Right cardiac atrium (tissue), 5 donors: Measurements from ENCODE around the gene TNFRSF12A. TPM values are rescaled to one million over a fixed set of nuclear protein-coding genes. Genes with fewer than 3 reads are reported as not detected.
"Not testable (repeated sequence)": the region's sequence is repeated elsewhere in the genome, so short reads cannot be mapped to it uniquely, and the experiment has no call there.

Experiments used
- ATAC-seq, 2 donors: fragments of 200-7000 bp; cut with Tn5 transposase; one replicate each; pipeline versions ENCODE4 v1.8.0 to v1.9.1; 2020; ENCODE audit warnings: moderate library complexity in 2 of 2, mild to moderate bottlenecking in 1 of 2
- DNase-seq, 3 donors: peaks; one replicate each; pipeline ENCODE4 v3.0.0-alpha.2; 2020
- H3K27ac ChIP-seq: one replicate; pipeline ENCODE4 v1.5.1; 2013; ENCODE audit warnings: mild to moderate bottlenecking, low read length, control low read depth, moderate library complexity
- H3K27me3 ChIP-seq: one replicate; pipeline ENCODE4 v1.6.1; 2013; ENCODE audit not compliant: control insufficient read depth, insufficient read depth
- H3K4me1 ChIP-seq: one replicate; pipeline ENCODE4 v1.6.1; 2013; ENCODE audit warnings: low read length; ENCODE audit not compliant: control insufficient read depth, insufficient read depth
- H3K4me3 ChIP-seq: one replicate; pipeline ENCODE4 v1.5.1; 2013; ENCODE audit warnings: low read length, control low read depth
- H3K9me3 ChIP-seq: one replicate; pipeline ENCODE4 v1.6.1; 2013; ENCODE audit warnings: low read length; ENCODE audit not compliant: control insufficient read depth
- WGBS: extraction: QIAGEN DNeasy Blood & Tissue Kit; methylation state at CpG from one replicate; pipeline ENCODE4 v1.1.7; 2013; 5-methylcytosine and 5-hydroxymethylcytosine counted together
- intact Hi-C, 4 donors: fragments of 100-400 bp; cut with DNase I; formaldehyde crosslinking; loops; one replicate each; pipeline versions ENCODE4 v1.11.0 to v1.14.0; 2022 to 2023
- polyA plus RNA-seq: library from polyadenylated mRNA; stranded (reverse); fragments of 200-250 nt; gene quantifications from one replicate; pipeline ENCODE4 v1.2.3, GENCODE V29; 2013
- total RNA-seq, 4 donors: library from RNA; stranded (reverse); fragmentation: NEBNext Ultra II Directional; extraction: Animal tissue kit (Norgen Biotek cat#: 25700); gene quantifications; one replicate each; pipeline ENCODE4 v1.2.1, GENCODE V29; 2021
- donor health status: healthy with polysubstance abuse.
- donor health status: DM: no; HTN: yes; CAD: no.
- donor health status: DM: no; HTN: no; CAD: no.
- donor health status: DM: no; HTN: yes; CAD: no; lungs with severe emphysema.
- donor health status: DM: yes; HTN: yes; CAD: no.

Gene TNFRSF12A
- total and polyA plus RNA-seq, 5 donors = 13.8 to 94.7 (median 40.2) TPM

- H3K4me3 ChIP-seq = no peak overlapping the region
- H3K9me3 ChIP-seq = no peaks in the 10 kb centered on the region
- ATAC-seq = no peak
- no peaks in the 10 kb centered on the region for H3K27me3 ChIP-seq
- intact Hi-C loops = loop anchor here in 3 of 4 donors (5.0 to 10.0 kb wide), 3 partner anchors 52 to 102 kb away; partner anchors contain the start of gene ZNF205 (in 1 of the 3)
- H3K27ac ChIP-seq = no peak overlapping the region
- H3K4me1 ChIP-seq = peaks cover 5% of the 10 kb centered on the region
- 80% methylated on average over 6 of the region's 6 CpGs for WGBS
- DNase-seq = no peak
Measured at GRCh38 chr16:3062553-3062952, 42.4 kb downstream of the TNFRSF12A start.

GRCh38 chr16:3063625-3064386 lies 43.6 kb downstream of the TNFRSF12A start:
- WGBS = 92% methylated on average over 8 of the region's 8 CpGs
- no peaks in the 10 kb centered on the region for H3K27me3 ChIP-seq
- intact Hi-C loops = loop anchor here in 3 of 4 donors (5.0 to 10.0 kb wide), 3 partner anchors 51 to 101 kb away; partner anchors contain the start of gene ZNF205 (in 1 of the 3)
- H3K9me3 ChIP-seq = no peaks in the 10 kb centered on the region
- DNase-seq (no peak), ATAC-seq (no peak)
- H3K27ac ChIP-seq = no peak overlapping the region
- H3K4me1 ChIP-seq = peaks cover 5% of the 10 kb centered on the region
- no peak overlapping the region for H3K4me3 ChIP-seq

GRCh38 chr16:3065069-3065741 lies 45.0 kb downstream of the TNFRSF12A start, which contains the start of gene IL32:
IL32 (plus strand) TSS chr16:3065640; CDS start chr16:3065812, 172 bp downstream.
- Histone ChIP-seq H3K4me1 (no peaks in the 10 kb centered on the region), H3K27me3 (no peaks in the 10 kb centered on the region), H3K9me3 (no peaks in the 10 kb centered on the region), H3K4me3 (peak within 1 kb of the TSS; percentile 48), H3K27ac (peak within 1 kb of the TSS; percentile 78)
- intact Hi-C loops = loop anchor here in 2 of 4 donors (10.0 kb wide), 2 partner anchors 50 to 100 kb away; partner anchors contain the start of gene ZNF205 (in 1 of the 2)
- ATAC-seq (peak; percentile 81 to 85), DNase-seq (peak; percentile 77 to 85 (median 80))
- WGBS = 30% methylated on average over 13 of the region's 13 CpGs

- Histone ChIP-seq H3K9me3 (no peaks in the 10 kb centered on the region), H3K4me3 (peak overlapping the region; percentile 48), H3K4me1 (no peaks in the 10 kb centered on the region), H3K27me3 (no peaks in the 10 kb centered on the region), H3K27ac (peak overlapping the region; percentile 78)
- ATAC-seq = peak; percentile 2 to 30
- peak in 1 of 3 donors; percentile 65 for DNase-seq
- intact Hi-C loops = loop anchor here in 2 of 4 donors (10.0 kb wide), 2 partner anchors 49 to 99 kb away; partner anchors contain the start of gene ZNF205 (in 1 of the 2)
- 42% methylated on average over 26 of the region's 26 CpGs for WGBS
Measured at GRCh38 chr16:3065742-3066439, 45.7 kb downstream of the TNFRSF12A start.

- ATAC-seq (no peak), DNase-seq (peak in 1 of 3 donors; percentile 41)
- H3K4me1 ChIP-seq = no peaks in the 10 kb centered on the region
- 56% methylated on average over 7 of the region's 7 CpGs for WGBS
- H3K4me3 ChIP-seq = peak overlapping the region; percentile 48
- H3K27ac ChIP-seq = no peak overlapping the region
- H3K27me3 ChIP-seq = no peaks in the 10 kb centered on the region
- H3K9me3 ChIP-seq = no peaks in the 10 kb centered on the region
- intact Hi-C loops = loop anchor here in 2 of 4 donors (10.0 kb wide), 2 partner anchors 48 to 98 kb away; partner anchors contain the start of gene ZNF205 (in 1 of the 2)
Measured at GRCh38 chr16:3066440-3066748, 46.2 kb downstream of the TNFRSF12A start.

- DNase-seq = peak in 1 of 3 donors; percentile 47
- H3K4me1 ChIP-seq = no peaks in the 10 kb centered on the region
- intact Hi-C loops = loop anchor here in 2 of 4 donors (10.0 kb wide), 2 partner anchors 46 to 96 kb away; partner anchors contain the start of gene ZNF205 (in 1 of the 2)
- ATAC-seq = no peak
- H3K27ac ChIP-seq = no peak overlapping the region
- no peaks in the 10 kb centered on the region for H3K9me3 ChIP-seq
- 57% methylated on average over 4 of the region's 4 CpGs for WGBS
- no peak overlapping the region for H3K4me3 ChIP-seq
- H3K27me3 ChIP-seq = no peaks in the 10 kb centered on the region
Measured at GRCh38 chr16:3068487-3068886, 48.3 kb downstream of the TNFRSF12A start.

- H3K9me3 ChIP-seq, H3K4me3 ChIP-seq, H3K27ac ChIP-seq, H3K4me1 ChIP-seq, ATAC-seq, H3K27me3 ChIP-seq: not testable (repeated sequence)
- peak in 1 of 3 donors; percentile 38 for DNase-seq
- 91% methylated on average over 10 of the region's 11 CpGs for WGBS
- intact Hi-C loops = loop anchor here in 2 of 4 donors (10.0 kb wide), 2 partner anchors 46 to 96 kb away; partner anchors contain the start of gene ZNF205 (in 1 of the 2)
Measured at GRCh38 chr16:3069146-3069545, 49.0 kb downstream of the TNFRSF12A start.

GRCh38 chr16:3070608-3071111 lies 50.5 kb downstream of the TNFRSF12A start:
- intact Hi-C loops = no loop called here
- Histone ChIP-seq H3K9me3 (no peaks in the 10 kb centered on the region), H3K27ac (no peak overlapping the region), H3K4me1 (no peaks in the 10 kb centered on the region), H3K4me3 (no peak overlapping the region), H3K27me3 (no peaks in the 10 kb centered on the region)
- ATAC-seq = no peak
- DNase-seq = peak in 2 of 3 donors; percentile 27 to 47
- 86% methylated on average over 9 of the region's 9 CpGs for WGBS

- no peak for ATAC-seq
- no peak overlapping the region for H3K27ac ChIP-seq
- 90% methylated on average over 7 of the region's 7 CpGs for WGBS
- no peak overlapping the region for H3K4me3 ChIP-seq
- intact Hi-C loops = no loop called here
- H3K27me3 ChIP-seq = no peaks in the 10 kb centered on the region
- no peak for DNase-seq
- no peaks in the 10 kb centered on the region for H3K4me1 ChIP-seq
- no peaks in the 10 kb centered on the region for H3K9me3 ChIP-seq
Measured at GRCh38 chr16:3071655-3072054, 51.5 kb downstream of the TNFRSF12A start.
